Stimulated activated CD8-positive, alpha-beta memory T cell treated with anti-CD3 and anti-CD28 coated beads, Interleukin-2, amount 100 ng/mL, for 48 hours (primary cell): ENCODE data around the gene DUSP28.
A peak's percentile ranks its signal among the peaks of the same experiment; 100 is the strongest.
"Not testable (repeated sequence)": the region's sequence is repeated elsewhere in the genome, so short reads cannot be mapped to it uniquely, and the experiment has no call there.

ENCODE experiments used
- DNase-seq, 2 donors: peaks; one replicate each; pipeline ENCODE4 v3.0.0-alpha.2; 2020; ENCODE audit warnings: low read depth in 2 of 2

Gene DUSP28

DNA sequence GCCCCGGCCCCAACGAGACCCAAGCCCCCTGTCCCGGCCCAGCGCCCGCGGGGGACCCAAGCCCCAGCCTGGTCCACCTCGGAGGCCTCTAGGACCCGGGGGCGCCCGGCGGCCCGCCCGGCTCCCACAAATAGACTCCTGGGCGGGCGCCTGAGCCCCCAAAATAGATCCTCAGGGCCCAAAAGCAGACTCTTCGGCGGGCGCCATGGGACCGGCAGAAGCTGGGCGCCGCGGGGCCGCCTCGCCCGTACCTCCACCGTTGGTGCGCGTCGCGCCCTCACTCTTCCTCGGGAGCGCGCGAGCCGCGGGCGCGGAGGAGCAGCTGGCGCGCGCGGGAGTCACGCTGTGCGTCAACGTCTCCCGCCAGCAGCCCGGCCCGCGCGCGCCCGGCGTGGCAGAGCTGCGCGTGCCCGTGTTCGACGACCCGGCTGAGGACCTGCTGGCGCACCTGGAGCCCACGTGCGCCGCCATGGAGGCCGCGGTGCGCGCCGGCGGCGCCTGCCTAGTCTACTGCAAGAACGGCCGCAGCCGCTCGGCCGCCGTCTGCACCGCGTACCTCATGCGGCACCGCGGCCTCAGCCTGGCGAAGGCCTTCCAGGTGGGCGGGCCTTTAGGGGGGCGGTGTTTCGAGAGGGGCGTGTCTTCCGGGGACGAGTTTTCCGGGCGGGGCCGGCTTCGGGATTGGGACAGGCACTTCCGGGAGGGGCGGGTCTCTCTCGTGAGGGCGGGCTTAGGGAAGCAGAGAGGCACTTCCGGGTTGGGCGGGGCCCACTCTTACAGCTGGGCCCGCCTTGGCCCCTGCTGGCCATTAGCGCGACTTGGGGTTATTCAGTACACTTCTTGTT is 545 bp downstream of the DUSP28 start:
- peak; percentile 99 to 100 for DNase-seq

DNA sequence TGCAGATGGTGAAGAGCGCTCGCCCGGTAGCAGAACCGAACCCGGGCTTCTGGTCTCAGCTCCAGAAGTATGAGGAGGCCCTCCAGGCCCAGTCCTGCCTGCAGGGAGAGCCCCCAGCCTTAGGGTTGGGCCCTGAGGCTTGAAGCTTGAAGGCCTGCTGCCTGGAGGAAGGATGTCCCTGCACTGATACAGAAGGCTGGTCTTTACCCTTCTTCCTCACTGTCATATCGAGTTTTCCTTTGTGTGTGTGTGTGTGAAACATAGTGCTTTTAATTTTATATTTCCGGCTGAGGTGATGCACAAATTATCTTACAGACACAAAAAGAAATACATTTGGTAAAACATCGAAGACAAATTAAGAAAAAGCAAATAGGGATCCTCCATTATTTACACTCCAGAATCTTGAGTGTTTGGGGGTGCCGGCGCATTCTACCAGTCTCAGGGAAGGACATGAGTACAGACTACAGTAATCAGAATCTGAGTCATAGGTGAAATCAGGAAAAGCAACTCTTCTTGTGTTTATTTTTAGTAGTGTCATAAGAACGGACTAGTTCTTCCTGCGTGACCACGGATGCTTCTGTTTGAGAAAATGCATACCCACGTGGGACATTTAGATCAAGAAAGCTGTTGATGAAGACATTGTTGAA is 1.3 kb downstream of the DUSP28 start:
- no peak for DNase-seq

DNA sequence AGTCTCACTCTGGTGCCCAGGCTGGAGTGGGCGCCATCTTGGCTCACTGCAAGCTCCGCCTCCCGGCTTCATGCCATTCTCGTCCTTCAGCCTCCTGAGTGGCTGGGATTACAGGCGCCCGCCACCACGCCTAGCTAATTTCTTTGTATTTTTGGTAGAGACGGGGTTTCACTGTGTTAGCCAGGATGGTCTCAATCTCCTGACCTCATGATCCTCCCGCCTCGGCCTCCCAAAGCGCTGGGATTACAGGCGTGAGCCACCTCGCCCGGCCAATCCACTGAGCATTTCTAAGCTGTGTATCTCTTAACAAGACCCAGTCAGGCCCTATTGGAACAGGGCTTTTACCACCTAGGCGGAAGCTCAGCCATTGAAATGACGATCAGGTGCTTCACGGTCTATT is 3.1 kb downstream of the DUSP28 start:
- not testable (repeated sequence) for DNase-seq

- DNase-seq = no peak
Observed at GRCh38 chr2:240563951-240564560, 3.9 kb downstream of the DUSP28 start.

- DNase-seq = no peak
Observed at GRCh38 chr2:240564561-240565332, 4.6 kb downstream of the DUSP28 start.

- DNase-seq = peak; percentile 83 to 84
Observed at GRCh38 chr2:240565333-240566202, 5.4 kb downstream of the DUSP28 start.

- peak; percentile 95 for DNase-seq
Observed at GRCh38 chr2:240566203-240567136, 6.3 kb downstream of the DUSP28 start.

- DNase-seq = no peak
Observed at GRCh38 chr2:240567137-240567871, 7.1 kb downstream of the DUSP28 start.

DNA sequence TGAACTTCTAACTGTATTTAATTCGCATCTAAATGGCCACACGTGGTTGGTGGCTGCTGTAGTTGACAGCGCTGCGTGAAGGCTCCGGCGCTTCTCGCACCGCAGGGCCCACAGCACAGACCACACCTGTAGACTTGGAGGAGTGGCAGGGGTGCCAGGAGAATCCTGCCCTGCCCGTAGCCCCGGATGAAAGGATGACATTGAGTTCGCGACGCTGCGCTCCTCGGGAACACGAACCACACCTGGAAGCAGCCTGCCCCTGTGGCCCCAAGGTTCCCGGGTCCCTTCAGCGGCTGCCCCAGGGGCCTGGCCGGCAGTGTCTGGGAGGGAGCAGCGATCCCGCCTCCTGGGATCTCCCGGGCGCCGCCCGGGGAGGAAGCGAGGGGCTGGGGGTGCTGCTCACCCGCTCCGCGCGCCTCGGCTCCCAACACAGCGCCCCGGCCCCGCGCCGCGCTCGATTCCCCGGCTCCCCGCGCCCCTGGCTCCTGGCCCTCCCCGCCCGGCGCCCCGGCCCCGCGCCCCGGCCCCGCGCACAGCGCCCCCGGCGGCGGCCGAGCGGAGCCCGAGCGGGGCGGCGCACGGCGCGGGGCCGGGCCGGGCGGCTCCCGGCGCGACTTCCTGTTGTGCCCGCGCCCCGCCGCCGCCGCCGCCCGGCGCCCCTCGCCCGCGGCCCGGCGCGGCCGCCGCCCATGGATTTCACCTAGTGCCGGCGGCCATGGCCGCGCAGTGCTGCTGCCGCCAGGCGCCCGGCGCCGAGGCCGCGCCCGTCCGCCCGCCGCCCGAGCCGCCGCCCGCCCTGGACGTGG is 7.9 kb downstream of the DUSP28 start, which contains the start of gene RNPEPL1:
TSS of gene RNPEPL1 (plus strand) at position 613 of the 806 bp plus-strand sequence. CDS start at position 716, 103 bp downstream.
- peak in 1 of 2 donors; percentile 39 for DNase-seq

DNA sequence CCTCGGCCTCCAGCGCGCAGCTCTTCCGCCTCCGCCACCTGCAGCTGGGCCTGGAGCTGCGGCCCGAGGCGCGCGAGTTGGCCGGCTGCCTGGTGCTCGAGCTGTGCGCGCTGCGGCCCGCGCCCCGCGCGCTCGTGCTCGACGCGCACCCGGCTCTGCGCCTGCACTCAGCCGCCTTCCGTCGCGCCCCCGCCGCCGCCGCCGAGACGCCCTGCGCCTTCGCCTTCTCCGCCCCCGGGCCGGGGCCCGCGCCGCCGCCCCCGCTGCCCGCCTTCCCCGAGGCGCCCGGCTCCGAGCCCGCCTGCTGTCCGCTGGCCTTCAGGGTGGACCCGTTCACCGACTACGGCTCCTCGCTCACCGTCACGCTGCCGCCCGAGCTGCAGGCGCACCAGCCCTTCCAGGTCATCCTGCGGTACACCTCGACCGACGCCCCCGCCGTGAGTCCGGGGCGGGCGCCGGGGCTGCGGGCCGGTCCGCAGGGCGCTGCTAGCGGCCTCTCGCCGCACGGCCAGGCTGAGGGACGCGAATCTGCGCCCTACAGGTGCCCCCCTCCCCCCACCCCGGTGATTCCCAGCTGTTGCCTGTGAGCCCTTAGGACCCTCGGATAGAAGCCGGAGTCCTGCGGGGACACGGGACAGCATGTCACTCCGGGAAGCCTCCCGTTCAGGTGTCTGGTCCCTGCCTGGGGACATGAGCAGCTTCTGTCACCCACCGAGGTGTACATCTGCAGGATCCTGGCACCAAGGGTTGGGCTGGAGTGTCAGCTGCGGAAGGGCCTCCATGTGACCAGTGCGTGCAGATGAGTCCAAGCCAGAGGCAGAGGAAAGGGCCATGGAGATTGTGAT is 8.7 kb downstream of the DUSP28 start:
- DNase-seq = no peak

GRCh38 chr2:240569523-240569997 is 9.4 kb downstream of the DUSP28 start:
- DNase-seq = no peak

DNA sequence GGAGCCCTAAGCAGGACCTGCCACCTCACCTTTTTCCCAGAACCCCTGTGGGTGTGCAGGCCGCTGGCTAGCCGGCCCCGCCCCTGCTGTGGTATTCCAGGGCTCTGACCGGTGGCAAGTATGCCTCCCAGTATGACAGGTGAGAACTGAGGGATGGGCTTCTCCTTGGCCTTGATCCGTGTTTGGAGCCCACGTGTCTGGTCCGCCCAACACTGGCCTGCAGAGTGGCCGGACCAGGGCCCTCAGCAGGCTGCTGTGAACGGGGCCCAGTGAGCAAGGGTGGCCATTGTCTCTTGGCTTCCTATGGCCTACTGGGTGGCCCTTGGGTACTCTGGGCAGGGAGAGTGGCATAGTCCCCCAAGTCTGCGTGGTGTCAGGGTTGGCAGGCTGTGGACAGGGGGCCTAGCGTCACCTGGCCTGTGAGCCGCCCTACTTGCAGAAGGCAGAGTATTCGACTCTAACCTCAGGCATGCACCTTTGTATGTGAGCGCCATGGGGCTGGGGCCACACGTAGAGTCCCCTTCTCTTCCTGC is 9.9 kb downstream of the DUSP28 start:
- DNase-seq = no peak

GRCh38 chr2:240570531-240571313 is 10.6 kb downstream of the DUSP28 start:
- no peak for DNase-seq

DNA sequence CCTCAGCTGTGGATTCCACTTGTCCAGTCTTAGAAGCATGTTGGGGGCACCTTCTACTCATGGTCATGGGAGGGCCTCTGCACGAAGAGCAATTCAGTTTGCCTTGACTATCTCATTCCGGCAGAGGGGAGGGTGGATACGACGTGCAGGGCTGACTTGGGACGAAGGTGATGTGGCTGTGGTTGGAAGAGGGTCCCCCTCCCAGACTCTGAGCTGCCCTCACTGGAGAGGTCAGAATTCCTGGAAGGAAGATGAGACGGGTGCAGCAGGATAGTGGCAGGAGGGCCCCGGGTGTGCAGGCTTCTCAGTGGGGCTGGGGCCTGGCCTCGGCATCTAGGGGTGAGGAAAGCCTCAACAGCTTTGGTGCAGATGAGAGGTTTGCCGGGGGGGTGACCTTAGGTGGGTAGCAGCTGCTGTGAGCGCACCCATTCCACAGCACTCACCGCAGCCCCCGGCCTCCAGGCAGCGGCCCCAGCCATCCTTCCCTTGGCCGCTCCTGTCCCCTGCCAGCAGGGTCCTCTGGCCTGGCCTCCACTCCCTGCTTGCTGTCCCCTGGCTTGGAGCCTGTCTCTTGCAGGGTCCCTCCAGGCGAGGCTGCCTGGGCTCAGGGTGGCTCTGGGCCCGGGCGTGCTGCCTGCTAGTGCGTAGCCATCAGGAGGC is 11.3 kb downstream of the DUSP28 start:
- DNase-seq = no peak
